HCT116 (cell line): ENCODE results near the gene EML1. TPM values are rescaled to one million over a fixed set of nuclear protein-coding genes. Genes with fewer than 3 reads are reported as not detected.

Source experiments
- ATAC-seq: fragments of 200-7000 bp; cut with Tn5 transposase; 2 replicates; pipeline ENCODE4 v1.9.1; 2020; ENCODE audit warnings: mild to moderate bottlenecking, moderate library complexity
- BruUV-seq: library from RNA; stranded (reverse); fragments of 400-500 nt; replicated peaks from 2 replicates; lab custom pipeline; 2021; lab: Mats Ljungman, UMichigan
- CTCF ChIA-PET: fragments of 300-600 bp; sonication (Branson Sonifier 250); formaldehyde crosslinking; loops from one replicate; lab custom pipeline; 2021; ENCODE audit warnings: antibody characterized with exemption; lab: Charles Lee
- POLR2A ChIA-PET: fragments of 300-600, 350-600 bp; sonication (Branson Sonifier 250); formaldehyde crosslinking; loops from one replicate; lab custom pipeline; 2021; ENCODE audit warnings: antibody characterized with exemption; lab: Charles Lee
- RAD21 ChIA-PET, 2 experiments: fragments of 300-600 bp; sonication (Branson Sonifier 250); formaldehyde crosslinking; loops; one replicate each; lab custom pipeline; 2023; ENCODE audit warnings: low total read pairs in 2 of 2; ENCODE audit not compliant: uncharacterized antibody in 2 of 2, unreplicated experiment in 2 of 2, low non-redundant PET in 1 of 2; lab: Charles Lee
- DNase-seq: peaks from one replicate; pipeline ENCODE4 v3.0.0-alpha.2; 2010; ENCODE audit warnings: low read depth, low spot score
- H2AFZ ChIP-seq: fragments of 200-600 bp; shearing (Covaris generic), sonication (generic); 2 replicates; pipeline ENCODE4 v1.6.1; 2017; ENCODE audit warnings: low read depth, mixed run types, mixed read lengths, antibody characterized with exemption, low read length; ENCODE audit not compliant: poor library complexity, severe bottlenecking
- H3K27ac ChIP-seq: 2 replicates; pipeline ENCODE4 v1.5.1; 2012; ENCODE audit warnings: low read depth, low read length
- H3K27me3 ChIP-seq: fragments of 200-600 bp; sonication (generic); 2 replicates; pipeline ENCODE4 v1.6.1; 2016; ENCODE audit warnings: mixed run types, low read length, mixed read lengths; ENCODE audit not compliant: insufficient read depth
- H3K36me3 ChIP-seq, 2 experiments: fragments of 200-500 bp in 1 of 2; fragments of 200-600 bp in 1 of 2; sonication (Bioruptor generic) in 1 of 2; sonication (generic) in 1 of 2; 2 replicates each; pipeline versions ENCODE4 v1.5.1 to v1.6.1; 2014 to 2016; ENCODE audit warnings: low read length in 2 of 2, inconsistent platforms in 1 of 2, mixed read lengths in 1 of 2, mixed run types in 1 of 2; ENCODE audit not compliant: insufficient read depth in 2 of 2, control insufficient read depth in 1 of 2
- H3K4me1 ChIP-seq, 2 experiments: fragments of 200-600 bp in 1 of 2; sonication (generic) in 1 of 2; 2 replicates each; pipeline versions ENCODE4 v1.5.1 to v1.6.1; 2012 to 2017; ENCODE audit warnings: low read length in 2 of 2, inconsistent platforms in 1 of 2, mild to moderate bottlenecking in 1 of 2, mixed read lengths in 1 of 2, mixed run types in 1 of 2, moderate library complexity in 1 of 2; ENCODE audit not compliant: insufficient read depth in 2 of 2, control insufficient read depth in 1 of 2
- H3K4me2 ChIP-seq: fragments of 200-600 bp; sonication (generic); 2 replicates; pipeline ENCODE4 v1.6.1; 2017; ENCODE audit warnings: mixed run types, low read length, mixed read lengths
- H3K4me3 ChIP-seq, 2 experiments: fragments of 200-600 bp in 1 of 2; sonication (generic) in 1 of 2; replicated peaks in 1 of 2; 2 replicates each; pipeline ENCODE4 v1.5.1; 2011 to 2016; ENCODE audit warnings: low read length in 2 of 2, control low read depth in 1 of 2, low read depth in 1 of 2, mild to moderate bottlenecking in 1 of 2, mixed read lengths in 1 of 2, mixed run types in 1 of 2
- H3K79me2 ChIP-seq: fragments of 200-600 bp; sonication (generic); 2 replicates; pipeline ENCODE4 v1.6.1; 2017; ENCODE audit warnings: mild to moderate bottlenecking, mixed run types, low read length, moderate library complexity, mixed read lengths; ENCODE audit not compliant: insufficient read depth
- H3K9ac ChIP-seq: fragments of 200-600 bp; sonication (generic); 2 replicates; pipeline ENCODE4 v1.6.1; 2016; ENCODE audit warnings: low read length, mixed read lengths
- H3K9me2 ChIP-seq: fragments of 200-600 bp; sonication (generic), shearing (Covaris generic); 2 replicates; pipeline ENCODE4 v1.6.1; 2017; ENCODE audit warnings: mixed run types, mild to moderate bottlenecking, moderate library complexity; ENCODE audit not compliant: insufficient read depth
- H3K9me3 ChIP-seq, 2 experiments: fragments of 200-500 bp in 1 of 2; fragments of 200-600 bp in 1 of 2; sonication (Bioruptor generic) in 1 of 2; sonication (generic) in 1 of 2; 2 replicates each; pipeline ENCODE4 v1.6.1; 2014 to 2017; ENCODE audit warnings: low read length in 2 of 2, mixed read lengths in 2 of 2, inconsistent platforms in 1 of 2, low read depth in 1 of 2, mild to moderate bottlenecking in 1 of 2, mixed run types in 1 of 2, moderate library complexity in 1 of 2; ENCODE audit not compliant: control insufficient read depth in 1 of 2, insufficient read depth in 1 of 2
- H4K20me1 ChIP-seq: fragments of 200-600 bp; sonication (generic), shearing (Covaris generic); 2 replicates; pipeline ENCODE4 v1.6.1; 2017; ENCODE audit warnings: mixed run types, mild to moderate bottlenecking, moderate library complexity; ENCODE audit not compliant: insufficient read depth
- ATF3 ChIP-seq: IDR thresholded peaks from 2 replicates; pipeline ENCODE4 v1.6.1; 2012
- CEBPB ChIP-seq: IDR thresholded peaks from 2 replicates; pipeline ENCODE4 v1.6.1; 2012; ENCODE audit warnings: low read depth
- CTCF ChIP-seq, 3 experiments: fragments of 200-600 bp in 1 of 3; sonication (generic) in 1 of 3; IDR thresholded peaks in 2 of 3; conservative IDR thresholded peaks in 1 of 3; 2 replicates each; pipeline ENCODE4 v1.5.1; 2012 to 2017; ENCODE audit warnings: low read depth in 2 of 3, low read length in 2 of 3, antibody characterized with exemption in 1 of 3, borderline replicate concordance in 1 of 3, control low read depth in 1 of 3, mild to moderate bottlenecking in 1 of 3, mixed read lengths in 1 of 3, mixed run types in 1 of 3, moderate library complexity in 1 of 3; ENCODE audit not compliant: insufficient read depth in 1 of 3
- EGR1 ChIP-seq: IDR thresholded peaks from 2 replicates; pipeline ENCODE4 v1.6.1; 2012; ENCODE audit warnings: low read depth
- EZH2 ChIP-seq: fragments of 200-600 bp; sonication (generic); IDR thresholded peaks from 2 replicates; pipeline ENCODE4 v1.6.1; 2017; ENCODE audit warnings: antibody characterized with exemption, mixed run types
- EZH2phosphoT487 ChIP-seq: fragments of 200-600 bp; IDR thresholded peaks from 2 replicates; pipeline ENCODE4 v1.6.1; 2018; ENCODE audit warnings: antibody characterized with exemption, borderline replicate concordance
- JUND ChIP-seq: IDR thresholded peaks from 2 replicates; pipeline ENCODE4 v1.6.1; 2012
- POLR2A ChIP-seq: IDR thresholded peaks from 2 replicates; pipeline ENCODE4 v1.7.0; 2011; ENCODE audit warnings: borderline replicate concordance; ENCODE audit not compliant: insufficient read depth, insufficient read length; ENCODE audit errors: extremely low read depth
- RAD21 ChIP-seq: IDR thresholded peaks from 2 replicates; pipeline ENCODE4 v1.6.1; 2012; ENCODE audit warnings: low read depth, mild to moderate bottlenecking
- SP1 ChIP-seq: IDR thresholded peaks from 2 replicates; pipeline ENCODE4 v1.6.1; 2012; ENCODE audit warnings: low read depth
- SRF ChIP-seq: IDR thresholded peaks from 2 replicates; pipeline ENCODE4 v1.6.1; 2012; ENCODE audit warnings: low read depth
- TCF7L2 ChIP-seq: IDR thresholded peaks from 2 replicates; pipeline ENCODE4 v1.7.0; 2011; ENCODE audit warnings: borderline replicate concordance, inconsistent platforms; ENCODE audit not compliant: insufficient read depth, insufficient read length; ENCODE audit errors: extremely low read depth
- YY1 ChIP-seq: IDR thresholded peaks from 2 replicates; pipeline ENCODE4 v1.6.1; 2011; ENCODE audit warnings: low read length, low read depth, moderate library complexity, mild to moderate bottlenecking; ENCODE audit not compliant: insufficient replicate concordance; ENCODE audit errors: extremely low read depth
- ZFX ChIP-seq: fragments of 450-650 bp; IDR thresholded peaks from 2 replicates; pipeline ENCODE4 v1.6.1; 2017
- ZNF274 ChIP-seq: fragments of 200-500 bp; sonication (Bioruptor generic); IDR thresholded peaks from 2 replicates; pipeline ENCODE4 v1.6.1; 2014; ENCODE audit warnings: mild to moderate bottlenecking, low read depth, low read length, inconsistent platforms
- intact Hi-C: fragments of 100-400 bp; cut with micrococcal nuclease; formaldehyde crosslinking; loops from 2 replicates; pipeline ENCODE4 v1.10.0; 2022
- total RNA-seq: library from RNA; stranded (reverse); gene quantifications from one replicate; pipeline ENCODE4 v1.2.1, GENCODE V29; 2021; ENCODE audit not compliant: unreplicated experiment
- TF ChIP-seq, protein P1 (sequence below): IDR thresholded peaks from 2 replicates; pipeline ENCODE4 v1.6.1; 2011; ENCODE audit warnings: mild to moderate bottlenecking, low read length, moderate library complexity; ENCODE audit not compliant: insufficient replicate concordance; ENCODE audit errors: extremely low read depth

Gene EML1
- total RNA-seq, 1 experiment from 2014 or later, result 7.4 TPM

GRCh38 chr14:99792210-99792535 lies 1.0 kb upstream of the EML1 start:
- H3K36me3 ChIP-seq, result no peaks in the 10 kb centered on the region
- no peak overlapping the region for H3K9ac ChIP-seq
- ChIA-PET CTCF (interaction anchor here (1.6 kb wide), 1 partner anchor 11 kb away, joined by 4 read pairs; no protein-coding TSS in a partner anchor), POLR2A (no interaction called here), RAD21 (no interaction called here)
- DNase-seq (no peak), ATAC-seq (no peak)
- no peak for TF ChIP-seq POLR2A
- no peak for TF ChIP-seq YY1
- no peak for TF ChIP-seq JUND
- no peak for TF ChIP-seq ZFX
- TF ChIP-seq CTCF (IDR thresholded peaks at IDR 0.05 in 2 of 3, conservative IDR thresholded peaks at IDR 0.05 in 1 of 3; ENCODE audit: borderline replicate concordance in 1 of 3, insufficient read depth in 1 of 3, low read depth in 2 of 3, low read length in 2 of 3), result no peak
- no peak for TF ChIP-seq TCF7L2
- TF ChIP-seq, protein P1, sequence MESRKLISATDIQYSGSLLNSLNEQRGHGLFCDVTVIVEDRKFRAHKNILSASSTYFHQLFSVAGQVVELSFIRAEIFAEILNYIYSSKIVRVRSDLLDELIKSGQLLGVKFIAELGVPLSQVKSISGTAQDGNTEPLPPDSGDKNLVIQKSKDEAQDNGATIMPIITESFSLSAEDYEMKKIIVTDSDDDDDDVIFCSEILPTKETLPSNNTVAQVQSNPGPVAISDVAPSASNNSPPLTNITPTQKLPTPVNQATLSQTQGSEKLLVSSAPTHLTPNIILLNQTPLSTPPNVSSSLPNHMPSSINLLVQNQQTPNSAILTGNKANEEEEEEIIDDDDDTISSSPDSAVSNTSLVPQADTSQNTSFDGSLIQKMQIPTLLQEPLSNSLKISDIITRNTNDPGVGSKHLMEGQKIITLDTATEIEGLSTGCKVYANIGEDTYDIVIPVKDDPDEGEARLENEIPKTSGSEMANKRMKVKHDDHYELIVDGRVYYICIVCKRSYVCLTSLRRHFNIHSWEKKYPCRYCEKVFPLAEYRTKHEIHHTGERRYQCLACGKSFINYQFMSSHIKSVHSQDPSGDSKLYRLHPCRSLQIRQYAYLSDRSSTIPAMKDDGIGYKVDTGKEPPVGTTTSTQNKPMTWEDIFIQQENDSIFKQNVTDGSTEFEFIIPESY, result no peak
- no peak for TF ChIP-seq EGR1
- TF ChIP-seq SRF, result no peak
- no peak for TF ChIP-seq SP1
- TF ChIP-seq CEBPB, result no peak
- no peak for TF ChIP-seq ATF3
- no peak for TF ChIP-seq RAD21
- no peak for TF ChIP-seq EZH2
- TF ChIP-seq EZH2phosphoT487, result no peak
- no peak for TF ChIP-seq ZNF274
- H2AFZ ChIP-seq, result no peak overlapping the region
- intact Hi-C loops, result loop anchor here (5.0 kb wide), 1 partner anchor 35 kb away; no protein-coding TSS in a partner anchor
- BruUV-seq, result no TSS peak
- H3K27ac ChIP-seq, result no peak overlapping the region
- no peaks in the 10 kb centered on the region for H3K9me3 ChIP-seq
- no peaks in the 10 kb centered on the region for H3K9me2 ChIP-seq
- no peaks in the 10 kb centered on the region for H4K20me1 ChIP-seq
- H3K4me2 ChIP-seq, result no peak overlapping the region
- H3K4me3 ChIP-seq, result no peak overlapping the region
- H3K4me1 ChIP-seq, result peaks cover 7 to 9% of the 10 kb centered on the region in 2 experiments; a peak in 2 of 4 replicates
- peaks cover 21% of the 10 kb centered on the region; the same call in 1 of the 2 replicates for H3K27me3 ChIP-seq
- no peaks in the 10 kb centered on the region for H3K79me2 ChIP-seq
